Neutrophil (primary cell): ENCODE measurements around the gene CD300H.
A peak's percentile ranks its signal among the peaks of the same experiment; 100 is the strongest.

ENCODE experiments used
- H3K27ac ChIP-seq: fragments of 200-600 bp; sonication (generic); 2 replicates; pipeline ENCODE4 v1.5.1; 2016; ENCODE audit warnings: mild to moderate bottlenecking, moderate library complexity
- H3K27me3 ChIP-seq: fragments of 200-600 bp; sonication (generic); 2 replicates; pipeline ENCODE4 v1.6.0; 2016; ENCODE audit warnings: mild to moderate bottlenecking
- H3K36me3 ChIP-seq: fragments of 200-600 bp; sonication (generic); 2 replicates; pipeline ENCODE4 v1.5.1; 2017
- H3K4me1 ChIP-seq, 2 experiments: fragments of 200-600 bp in 1 of 2; sonication (generic) in 1 of 2; 1 replicate in 1 of 2; 2 replicates in 1 of 2; pipeline versions ENCODE4 v1.5.1 to v1.6.1; 2013 to 2016; ENCODE audit warnings: low read depth in 1 of 2, low read length in 1 of 2, mild to moderate bottlenecking in 1 of 2, moderate library complexity in 1 of 2; ENCODE audit not compliant: control insufficient read depth in 1 of 2, insufficient read depth in 1 of 2
- H3K4me3 ChIP-seq, 2 experiments: fragments of 200-600 bp in 1 of 2; sonication (generic) in 1 of 2; 1 replicate in 1 of 2; 2 replicates in 1 of 2; pipeline ENCODE4 v1.5.1; 2013 to 2016; ENCODE audit warnings: low read depth in 1 of 2, low read length in 1 of 2, mild to moderate bottlenecking in 1 of 2, moderate library complexity in 1 of 2
- H3K9me3 ChIP-seq: fragments of 200-600 bp; sonication (generic); 2 replicates; pipeline ENCODE4 v1.5.1; 2016
- CTCF ChIP-seq: fragments of 200-600 bp; sonication (generic); IDR thresholded peaks from 2 replicates; pipeline ENCODE4 v1.5.1; 2016; ENCODE audit warnings: antibody characterized with exemption

CD300H gene

GRCh38 chr17:74546586-74546985 lies 20.7 kb downstream of the CD300H start:
- Histone ChIP-seq H3K9me3 (no peaks in the 10 kb centered on the region), H3K27me3 (no peaks in the 10 kb centered on the region), H3K4me1 (peaks cover 0 to 7% of the 10 kb centered on the region in 2 experiments), H3K4me3 (no peak overlapping the region), H3K36me3 (no peaks in the 10 kb centered on the region), H3K27ac (no peak overlapping the region)
- TF ChIP-seq CTCF: no peak

DNA sequence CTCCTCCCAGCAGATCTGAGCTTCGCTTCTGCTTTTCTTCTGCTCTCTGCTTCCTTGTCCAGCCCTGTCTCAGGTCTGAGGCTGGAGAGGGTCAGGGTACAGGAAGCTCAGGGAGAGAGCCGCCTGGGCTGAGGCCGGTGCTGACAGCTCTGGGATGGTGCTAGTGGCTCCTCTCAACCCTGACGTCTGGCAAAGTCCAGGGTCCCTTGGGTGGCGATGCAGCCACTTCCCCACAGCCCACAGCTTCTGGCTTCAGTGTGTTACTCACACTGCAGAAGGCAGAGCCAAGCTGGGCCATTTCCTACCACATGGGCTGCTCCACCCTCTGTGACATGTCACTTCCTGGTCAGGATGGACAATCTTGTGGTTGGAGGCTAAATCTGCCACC lies 21.5 kb downstream of the CD300H start, which contains the start of gene CD300C:
TSS of gene CD300C (minus strand) at position 273 of the 388 bp plus-strand sequence. CDS start 333 bp downstream, outside the sequence.
- Histone ChIP-seq H3K36me3 (no peaks in the 10 kb centered on the region), H3K9me3 (no peaks in the 10 kb centered on the region), H3K27ac (peak within 1 kb of the TSS; percentile 61), H3K4me3 (no peak within 1 kb of the TSS), H3K27me3 (no peaks in the 10 kb centered on the region), H3K4me1 (peaks cover 0 to 7% of the 10 kb centered on the region in 2 experiments)
- TF ChIP-seq CTCF: no peak

DNA sequence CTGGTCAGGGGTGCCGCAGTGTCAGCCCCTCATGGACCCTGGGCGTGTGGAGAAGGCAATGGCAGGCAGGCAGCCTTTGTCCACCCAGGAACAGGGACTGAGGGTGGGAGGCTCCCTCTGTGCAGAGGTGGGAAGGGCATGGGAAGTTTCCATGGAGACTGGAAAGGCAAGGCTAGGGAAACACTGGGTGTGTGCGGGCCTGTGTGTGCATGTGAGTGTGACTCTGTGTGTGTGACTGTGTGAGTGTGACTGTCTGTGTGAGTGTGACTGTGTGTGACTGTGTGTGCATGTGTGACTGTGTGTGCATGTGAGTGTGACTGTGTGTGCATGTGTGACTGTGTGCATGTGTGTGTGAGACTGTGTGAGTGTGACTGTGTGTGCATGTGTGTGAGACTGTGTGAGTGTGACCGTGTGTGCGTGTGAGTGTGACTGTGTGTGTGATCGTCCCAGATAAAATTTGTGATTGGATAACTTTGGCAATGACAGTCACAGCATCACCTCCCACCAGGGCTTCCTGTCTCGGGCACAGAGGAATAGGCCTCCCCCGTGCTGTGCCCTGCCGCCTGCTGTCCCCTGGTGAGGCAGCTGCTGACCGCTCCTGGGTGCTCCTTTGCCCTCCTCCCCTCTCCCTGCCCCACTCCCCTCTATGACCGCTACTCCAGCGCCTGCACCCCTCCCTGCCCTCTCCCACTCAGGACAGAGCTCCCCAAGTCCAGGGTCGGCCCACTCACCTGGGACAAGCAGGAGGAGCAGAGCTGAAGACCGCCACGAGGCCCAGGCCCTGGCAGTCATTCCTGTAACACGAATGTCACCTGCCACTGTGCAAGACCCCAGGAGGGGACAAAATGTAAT lies 22.1 kb downstream of the CD300H start:
- no peak for TF ChIP-seq CTCF
- Histone ChIP-seq H3K4me3 (no peak overlapping the region), H3K27ac (peak overlapping the region; percentile 61), H3K36me3 (no peaks in the 10 kb centered on the region), H3K4me1 (peaks cover 0 to 7% of the 10 kb centered on the region in 2 experiments), H3K9me3 (no peaks in the 10 kb centered on the region), H3K27me3 (no peaks in the 10 kb centered on the region)

GRCh38 chr17:74543891-74544760 lies 23.2 kb downstream of the CD300H start:
- Histone ChIP-seq H3K27me3 (no peaks in the 10 kb centered on the region), H3K9me3 (no peaks in the 10 kb centered on the region), H3K4me1 (peaks cover 0 to 7% of the 10 kb centered on the region in 2 experiments), H3K27ac (no peak overlapping the region), H3K4me3 (no peak overlapping the region), H3K36me3 (no peaks in the 10 kb centered on the region)
- TF ChIP-seq CTCF: no peak

DNA sequence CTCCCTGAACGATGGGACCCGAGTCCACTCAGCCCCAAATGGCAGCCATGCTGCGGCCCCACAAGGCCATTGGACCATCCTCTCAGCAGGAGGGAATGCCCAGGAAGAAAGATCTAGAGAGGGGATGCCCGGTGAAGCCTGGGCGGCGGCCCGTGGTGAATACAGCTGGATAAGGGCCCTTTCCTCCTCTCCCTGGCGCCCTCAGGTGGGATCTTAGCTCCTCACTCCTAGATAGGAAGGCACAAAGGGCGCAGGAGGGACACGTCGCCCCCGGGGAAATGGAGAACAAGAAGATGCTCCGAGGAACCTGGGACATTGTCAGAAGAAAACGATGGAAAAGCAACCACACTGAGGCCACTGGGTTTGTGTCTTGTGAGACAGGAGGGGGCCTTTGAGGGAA lies 23.9 kb downstream of the CD300H start:
- no peak overlapping the region for H3K4me3 ChIP-seq
- no peak overlapping the region for H3K27ac ChIP-seq
- H3K27me3 ChIP-seq: no peaks in the 10 kb centered on the region
- peaks cover 0 to 7% of the 10 kb centered on the region in 2 experiments for H3K4me1 ChIP-seq
- H3K36me3 ChIP-seq: no peaks in the 10 kb centered on the region
- no peaks in the 10 kb centered on the region for H3K9me3 ChIP-seq
- TF ChIP-seq CTCF: no peak
